ENCODE data around the gene CATSPER4.
A peak's percentile ranks its signal among the peaks of the same experiment; 100 is the strongest.

- TF ChIP-seq, protein P1, sequence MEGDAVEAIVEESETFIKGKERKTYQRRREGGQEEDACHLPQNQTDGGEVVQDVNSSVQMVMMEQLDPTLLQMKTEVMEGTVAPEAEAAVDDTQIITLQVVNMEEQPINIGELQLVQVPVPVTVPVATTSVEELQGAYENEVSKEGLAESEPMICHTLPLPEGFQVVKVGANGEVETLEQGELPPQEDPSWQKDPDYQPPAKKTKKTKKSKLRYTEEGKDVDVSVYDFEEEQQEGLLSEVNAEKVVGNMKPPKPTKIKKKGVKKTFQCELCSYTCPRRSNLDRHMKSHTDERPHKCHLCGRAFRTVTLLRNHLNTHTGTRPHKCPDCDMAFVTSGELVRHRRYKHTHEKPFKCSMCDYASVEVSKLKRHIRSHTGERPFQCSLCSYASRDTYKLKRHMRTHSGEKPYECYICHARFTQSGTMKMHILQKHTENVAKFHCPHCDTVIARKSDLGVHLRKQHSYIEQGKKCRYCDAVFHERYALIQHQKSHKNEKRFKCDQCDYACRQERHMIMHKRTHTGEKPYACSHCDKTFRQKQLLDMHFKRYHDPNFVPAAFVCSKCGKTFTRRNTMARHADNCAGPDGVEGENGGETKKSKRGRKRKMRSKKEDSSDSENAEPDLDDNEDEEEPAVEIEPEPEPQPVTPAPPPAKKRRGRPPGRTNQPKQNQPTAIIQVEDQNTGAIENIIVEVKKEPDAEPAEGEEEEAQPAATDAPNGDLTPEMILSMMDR (IDR thresholded peaks at IDR 0.05): peak in 2 of 5 experiments; percentile 26 to 61
- peak; percentile 88 for TF ChIP-seq POLR2A (IDR thresholded peaks at IDR 0.05)
- TF ChIP-seq POLR2AphosphoS5 (IDR thresholded peaks at IDR 0.05): peak; percentile 26 to 84 (median 83)
Measured at GRCh38 chr1:26177182-26177684, 13.2 kb upstream of the CATSPER4 start, which contains the start of gene CNKSR1.

All from transverse colon (tissue), 4 donors.